Gastrocnemius medialis (tissue), 4 donors: ENCODE data around the gene TLR5. TPM values are rescaled to one million over a fixed set of nuclear protein-coding genes. Genes with fewer than 3 reads are reported as not detected.
A peak's percentile ranks its signal among the peaks of the same experiment; 100 is the strongest.

Source experiments
- ATAC-seq, 2 donors: fragments of 150-250 bp; one replicate each; pipeline ENCODE4 v1.9.1; 2016
- DNase-seq, 2 donors: peaks; one replicate each; pipeline ENCODE4 v3.0.0-alpha.2; 2019
- H3K27ac ChIP-seq, 4 donors: fragments of 200-600 bp; sonication (generic); 1 replicate in 1 of 4; 2 replicates in 3 of 4; pipeline ENCODE4 v1.5.1; 2016 to 2018; ENCODE audit warnings: mild to moderate bottlenecking in 2 of 4, moderate library complexity in 1 of 4
- H3K27me3 ChIP-seq, 3 donors: fragments of 200-600 bp; sonication (generic) in 2 of 3; 1 replicate in 1 of 3; 2 replicates in 2 of 3; pipeline versions ENCODE4 v1.5.1 to v1.6.0; 2016 to 2019; ENCODE audit warnings: mild to moderate bottlenecking in 1 of 3, moderate library complexity in 1 of 3
- H3K36me3 ChIP-seq, 2 donors: fragments of 200-600 bp; sonication (generic) in 1 of 2; one replicate each; pipeline ENCODE4 v1.5.1; 2017 to 2018
- H3K4me1 ChIP-seq, 2 donors: fragments of 200-600 bp; sonication (generic) in 1 of 2; one replicate each; pipeline ENCODE4 v1.5.1; 2016 to 2017; ENCODE audit warnings: mild to moderate bottlenecking in 2 of 2
- H3K4me3 ChIP-seq, 4 donors: fragments of 200-600 bp; sonication (generic) in 3 of 4; 1 replicate in 1 of 4; 2 replicates in 3 of 4; pipeline ENCODE4 v1.5.1; 2016 to 2019; ENCODE audit warnings: mild to moderate bottlenecking in 2 of 4
- H3K9me3 ChIP-seq, 3 donors: fragments of 200-600 bp; sonication (generic) in 2 of 3; 1 replicate in 1 of 3; 2 replicates in 2 of 3; pipeline ENCODE4 v1.5.1; 2016 to 2019
- POLR2A ChIP-seq, 2 donors: fragments of 450-650 bp; IDR thresholded peaks; one replicate each; pipeline ENCODE4 v1.6.1; 2017; ENCODE audit warnings: antibody characterized with exemption in 2 of 2, mild to moderate bottlenecking in 2 of 2, moderate library complexity in 2 of 2
- in situ Hi-C, 4 donors: fragments of 200-750 bp; cut with MboI; loops; one replicate each; pipeline versions ENCODE4 v1.15.0 to v1.8.0; 2017; ENCODE audit warnings: low sequenced_read_pairs in 4 of 4
- intact Hi-C: fragments of 100-400 bp; cut with DNase I; formaldehyde crosslinking; loops from one replicate; pipeline ENCODE4 v1.15.1; 2023; ENCODE audit warnings: low total_unique reads
- total RNA-seq, 4 donors: library from RNA; depleted of rRNA; stranded (reverse); fragments of >200 nt; gene quantifications; one replicate each; pipeline versions ENCODE4 v1.1.0 to v1.2.3, GENCODE V29; 2016
- TF ChIP-seq, protein P1 (sequence below), 5 experiments: fragments of 450-650 bp in 3 of 5; fragments of 200-600 bp in 2 of 5; sonication (generic) in 2 of 5; IDR thresholded peaks in 4 of 5; conservative IDR thresholded peaks in 1 of 5; 1 replicate in 4 of 5; 2 replicates in 1 of 5; pipeline ENCODE4 v1.5.1; 2016 to 2019; ENCODE audit warnings: antibody characterized with exemption in 5 of 5, mild to moderate bottlenecking in 3 of 5, moderate library complexity in 3 of 5

TLR5 gene
- total RNA-seq, 4 donors from 2014 or later: 0.49 to 2.1 (median 1.3) TPM

DNA sequence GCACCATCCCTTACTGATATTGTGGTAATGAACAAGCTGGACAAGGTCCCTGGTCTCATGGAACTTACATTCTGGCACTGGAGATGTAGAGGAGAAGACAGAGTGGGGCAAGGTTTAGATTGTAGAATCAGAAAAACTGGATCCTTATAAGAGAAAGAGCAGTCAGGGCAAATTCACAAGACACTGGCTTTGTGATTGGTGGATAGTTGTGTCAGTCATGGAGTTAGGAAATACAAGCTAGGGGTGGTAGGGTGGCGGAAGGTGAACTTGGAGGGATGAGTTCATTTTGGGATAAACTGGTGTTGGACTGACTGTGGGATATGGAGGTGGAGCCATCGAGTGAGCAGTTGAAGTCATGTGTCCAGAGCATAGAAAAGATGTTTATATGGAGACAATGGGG lies 3.7 kb upstream of the TLR5 start:
- TF ChIP-seq, protein P1, sequence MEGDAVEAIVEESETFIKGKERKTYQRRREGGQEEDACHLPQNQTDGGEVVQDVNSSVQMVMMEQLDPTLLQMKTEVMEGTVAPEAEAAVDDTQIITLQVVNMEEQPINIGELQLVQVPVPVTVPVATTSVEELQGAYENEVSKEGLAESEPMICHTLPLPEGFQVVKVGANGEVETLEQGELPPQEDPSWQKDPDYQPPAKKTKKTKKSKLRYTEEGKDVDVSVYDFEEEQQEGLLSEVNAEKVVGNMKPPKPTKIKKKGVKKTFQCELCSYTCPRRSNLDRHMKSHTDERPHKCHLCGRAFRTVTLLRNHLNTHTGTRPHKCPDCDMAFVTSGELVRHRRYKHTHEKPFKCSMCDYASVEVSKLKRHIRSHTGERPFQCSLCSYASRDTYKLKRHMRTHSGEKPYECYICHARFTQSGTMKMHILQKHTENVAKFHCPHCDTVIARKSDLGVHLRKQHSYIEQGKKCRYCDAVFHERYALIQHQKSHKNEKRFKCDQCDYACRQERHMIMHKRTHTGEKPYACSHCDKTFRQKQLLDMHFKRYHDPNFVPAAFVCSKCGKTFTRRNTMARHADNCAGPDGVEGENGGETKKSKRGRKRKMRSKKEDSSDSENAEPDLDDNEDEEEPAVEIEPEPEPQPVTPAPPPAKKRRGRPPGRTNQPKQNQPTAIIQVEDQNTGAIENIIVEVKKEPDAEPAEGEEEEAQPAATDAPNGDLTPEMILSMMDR (IDR thresholded peaks at IDR 0.05 in 4 of 5, conservative IDR thresholded peaks at IDR 0.05 in 1 of 5): no peak
- TF ChIP-seq POLR2A (IDR thresholded peaks at IDR 0.05): no peak
- Histone ChIP-seq H3K36me3 (no peaks in the 10 kb centered on the region), H3K4me1 (peaks cover 6 to 7% of the 10 kb centered on the region in 2 donors), H3K27me3 (no peaks in the 10 kb centered on the region), H3K4me3 (no peak overlapping the region), H3K27ac (no peak overlapping the region), H3K9me3 (no peaks in the 10 kb centered on the region)
- intact Hi-C loops: no loop called here
- DNase-seq: no peak
- no peak for ATAC-seq
- in situ Hi-C loops: no loop called here

GRCh38 chr1:223144914-223145313 lies 1.9 kb upstream of the TLR5 start:
- peaks cover 6 to 7% of the 10 kb centered on the region in 2 donors for H3K4me1 ChIP-seq
- intact Hi-C loops: loop anchor here (1.0 kb wide), 1 partner anchor 42 kb away; no protein-coding TSS in a partner anchor
- H3K9me3 ChIP-seq: no peaks in the 10 kb centered on the region
- no peak overlapping the region for H3K27ac ChIP-seq
- DNase-seq (no peak), ATAC-seq (no peak)
- H3K36me3 ChIP-seq: no peaks in the 10 kb centered on the region
- in situ Hi-C loops: no loop called here
- no peaks in the 10 kb centered on the region for H3K27me3 ChIP-seq
- no peak overlapping the region for H3K4me3 ChIP-seq
- no peak for TF ChIP-seq POLR2A (IDR thresholded peaks at IDR 0.05)
- TF ChIP-seq, protein P1 (IDR thresholded peaks at IDR 0.05 in 4 of 5, conservative IDR thresholded peaks at IDR 0.05 in 1 of 5): no peak

DNA sequence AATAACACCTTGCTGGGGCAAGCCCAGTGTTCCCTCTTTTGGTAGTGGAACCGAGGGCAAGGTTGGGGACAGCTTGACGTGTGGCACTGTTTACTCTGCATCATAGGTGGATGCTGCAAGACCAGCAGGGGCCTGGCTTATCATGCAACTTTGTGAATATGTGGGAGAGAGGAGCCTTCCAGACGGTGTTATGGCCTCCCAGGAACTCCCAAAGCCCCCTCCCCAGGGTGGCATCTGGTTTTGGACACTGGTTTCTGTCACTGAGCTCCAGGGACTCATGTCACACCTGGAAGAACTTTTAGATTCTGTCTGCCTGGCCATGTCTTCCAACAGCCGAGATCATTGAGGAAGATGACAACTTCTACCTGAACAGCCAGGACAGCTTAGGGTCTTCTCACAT lies 1.4 kb upstream of the TLR5 start:
- Histone ChIP-seq H3K4me1 (peaks cover 6 to 7% of the 10 kb centered on the region in 2 donors), H3K4me3 (no peak overlapping the region), H3K27me3 (no peaks in the 10 kb centered on the region), H3K9me3 (no peaks in the 10 kb centered on the region), H3K36me3 (no peaks in the 10 kb centered on the region), H3K27ac (no peak overlapping the region)
- in situ Hi-C loops: no loop called here
- TF ChIP-seq, protein P1 (IDR thresholded peaks at IDR 0.05 in 4 of 5, conservative IDR thresholded peaks at IDR 0.05 in 1 of 5): no peak
- TF ChIP-seq POLR2A (IDR thresholded peaks at IDR 0.05): no peak
- ATAC-seq (no peak), DNase-seq (no peak)
- intact Hi-C loops: no loop called here

GRCh38 chr1:223143537-223144248 lies 645 bp upstream of the TLR5 start:
- Histone ChIP-seq H3K4me3 (peak overlapping the region; percentile 64 to 87 (median 70)), H3K27me3 (no peaks in the 10 kb centered on the region), H3K9me3 (no peaks in the 10 kb centered on the region), H3K4me1 (peaks cover 6 to 7% of the 10 kb centered on the region in 2 donors), H3K27ac (peak overlapping the region; percentile 35 to 60 (median 48)), H3K36me3 (no peaks in the 10 kb centered on the region)
- TF ChIP-seq, protein P1 (IDR thresholded peaks at IDR 0.05 in 4 of 5, conservative IDR thresholded peaks at IDR 0.05 in 1 of 5): no peak
- TF ChIP-seq POLR2A (IDR thresholded peaks at IDR 0.05): no peak
- intact Hi-C loops (no loop called here), in situ Hi-C loops (no loop called here)
- DNase-seq: peak in 1 of 2 donors; percentile 23
- peak in 1 of 2 donors; percentile 22 for ATAC-seq
